SK-N-SH (cell line): ENCODE results near the gene PIP4K2B. TPM values are rescaled to one million over a fixed set of nuclear protein-coding genes. Genes with fewer than 3 reads are reported as not detected.

Experiments used
- CTCF ChIA-PET: fragments of 300-600, 350-600 bp; formaldehyde crosslinking; extraction: SDS; loops from one replicate; lab custom pipeline; 2021; lab: Yijun Ruan, JAX
- POLR2A ChIA-PET: fragments of 350-600 bp; sonication (Branson Sonifier 250); formaldehyde crosslinking; extraction: SDS; loops from one replicate; lab custom pipeline; 2020; ENCODE audit warnings: antibody characterized with exemption, inconsistent platforms; lab: Yijun Ruan, JAX
- DNase-seq: peaks from one replicate; pipeline ENCODE4 v3.0.0; 2012
- H2AFZ ChIP-seq: fragments of 200-600 bp; sonication (generic); 2 replicates; pipeline ENCODE4 v1.8.1; 2016; ENCODE audit warnings: antibody characterized with exemption, mild to moderate bottlenecking, low read depth
- H3F3A ChIP-seq: fragments of 200-600 bp; sonication (generic); replicated peaks from 2 replicates; pipeline ENCODE3; 2016; ENCODE audit warnings: antibody characterized with exemption, mild to moderate bottlenecking; ENCODE audit not compliant: insufficient read depth
- H3K27ac ChIP-seq, 2 experiments: fragments of 200-500 bp in 1 of 2; fragments of 200-600 bp in 1 of 2; sonication (Bioruptor generic) in 1 of 2; sonication (generic), shearing (Covaris generic) in 1 of 2; 2 replicates each; pipeline versions ENCODE4 v1.5.1 to v1.6.1; 2014 to 2016; ENCODE audit warnings: low read depth in 2 of 2, inconsistent platforms in 1 of 2, low read length in 1 of 2, mild to moderate bottlenecking in 1 of 2, mixed read lengths in 1 of 2
- H3K27me3 ChIP-seq: fragments of 200-600 bp; sonication (generic), shearing (Covaris generic); 2 replicates; pipeline ENCODE4 v1.6.1; 2016; ENCODE audit warnings: mixed run types; ENCODE audit not compliant: insufficient read depth
- H3K36me3 ChIP-seq, 2 experiments: fragments of 200-500 bp in 1 of 2; fragments of 200-600 bp in 1 of 2; sonication (Bioruptor generic) in 1 of 2; sonication (generic) in 1 of 2; replicated peaks in 1 of 2; 2 replicates each; pipeline versions ENCODE3 to v1.5.1; 2014 to 2016; ENCODE audit warnings: low read length in 1 of 2, mild to moderate bottlenecking in 1 of 2; ENCODE audit not compliant: insufficient read depth in 2 of 2, control insufficient read depth in 1 of 2
- H3K4me1 ChIP-seq, 2 experiments: fragments of 200-500 bp in 1 of 2; fragments of 200-600 bp in 1 of 2; sonication (Bioruptor generic) in 1 of 2; sonication (generic), shearing (Covaris generic) in 1 of 2; 2 replicates each; pipeline versions ENCODE4 v1.5.1 to v1.6.1; 2014 to 2016; ENCODE audit warnings: low read depth in 1 of 2, low read length in 1 of 2, mixed run types in 1 of 2; ENCODE audit not compliant: insufficient read depth in 2 of 2, control insufficient read depth in 1 of 2
- H3K4me2 ChIP-seq: fragments of 200-600 bp; sonication (generic), shearing (Covaris generic); 2 replicates; pipeline ENCODE4 v1.6.1; 2017; ENCODE audit warnings: mixed run types
- H3K4me3 ChIP-seq, 2 experiments: fragments of 200-500 bp in 1 of 2; fragments of 200-600 bp in 1 of 2; sonication (Bioruptor generic) in 1 of 2; sonication (generic), shearing (Covaris generic) in 1 of 2; 2 replicates each; pipeline versions ENCODE4 v1.5.1 to v1.8.1; 2014 to 2016; ENCODE audit warnings: low read depth in 2 of 2, inconsistent platforms in 1 of 2, low read length in 1 of 2, mild to moderate bottlenecking in 1 of 2, mixed read lengths in 1 of 2, moderate library complexity in 1 of 2
- H3K79me2 ChIP-seq: fragments of 200-600 bp; sonication (generic); 2 replicates; pipeline ENCODE4 v1.8.1; 2017; ENCODE audit warnings: mild to moderate bottlenecking; ENCODE audit not compliant: insufficient read depth
- H3K9ac ChIP-seq: fragments of 200-600 bp; sonication (generic); 2 replicates; pipeline ENCODE4 v1.6.1; 2017; ENCODE audit warnings: mixed run types
- H3K9me2 ChIP-seq: fragments of 200-600 bp; sonication (generic); 2 replicates; pipeline ENCODE4 v1.6.1; 2017; ENCODE audit warnings: mixed run types
- H3K9me3 ChIP-seq: fragments of 200-600 bp; sonication (generic); 2 replicates; pipeline ENCODE4 v1.6.1; 2017; ENCODE audit warnings: mixed run types, mild to moderate bottlenecking, moderate library complexity
- H4K20me1 ChIP-seq: fragments of 200-600 bp; sonication (generic); 2 replicates; pipeline ENCODE4 v1.6.1; 2017; ENCODE audit warnings: mild to moderate bottlenecking, mixed run types; ENCODE audit not compliant: insufficient read depth
- CTCF ChIP-seq: fragments of 200-600 bp; sonication (generic); IDR thresholded peaks from 2 replicates; pipeline ENCODE4 v1.6.1; 2017; ENCODE audit warnings: antibody characterized with exemption, mild to moderate bottlenecking, moderate library complexity
- ELF1 ChIP-seq: IDR thresholded peaks from 2 replicates; pipeline ENCODE4 v1.4.0; 2012
- FOSL2 ChIP-seq: IDR thresholded peaks from 2 replicates; pipeline ENCODE4 v1.4.0; 2012; ENCODE audit warnings: low read depth, mild to moderate bottlenecking, moderate library complexity, borderline replicate concordance
- FOXM1 ChIP-seq: IDR thresholded peaks from 2 replicates; pipeline ENCODE4 v1.4.0; 2012; ENCODE audit warnings: low read depth, mild to moderate bottlenecking
- GATA2 ChIP-seq: sonication (generic); formaldehyde crosslinking; IDR thresholded peaks from 2 replicates; pipeline ENCODE4 v1.5.0; 2020; ENCODE audit warnings: mild to moderate bottlenecking, missing genetic modification reagents
- MAX ChIP-seq: IDR thresholded peaks from 2 replicates; pipeline ENCODE4 v1.4.0; 2012; ENCODE audit warnings: low read depth
- NRF1 ChIP-seq: IDR thresholded peaks from 2 replicates; pipeline ENCODE4 v1.6.1; 2012; ENCODE audit warnings: low read depth, mild to moderate bottlenecking, low read length
- RAD21 ChIP-seq: IDR thresholded peaks from 2 replicates; pipeline ENCODE4 v1.6.1; 2012; ENCODE audit warnings: mild to moderate bottlenecking, low read length
- RFX5 ChIP-seq: IDR thresholded peaks from 2 replicates; pipeline ENCODE4 v1.6.1; 2012; ENCODE audit warnings: mild to moderate bottlenecking, improper control_type of control experiment, low read length
- RXRA ChIP-seq: IDR thresholded peaks from 2 replicates; pipeline ENCODE4 v1.4.0; 2012; ENCODE audit warnings: low read depth, mild to moderate bottlenecking, borderline replicate concordance
- SMC3 ChIP-seq: IDR thresholded peaks from 2 replicates; pipeline ENCODE4 v1.6.1; 2012; ENCODE audit warnings: low read depth, low read length, improper control_type of control experiment
- TAF1 ChIP-seq: IDR thresholded peaks from 2 replicates; pipeline ENCODE4 v1.6.1; 2012; ENCODE audit warnings: low read depth, mild to moderate bottlenecking, low read length, moderate library complexity, borderline replicate concordance
- TEAD4 ChIP-seq: IDR thresholded peaks from 2 replicates; pipeline ENCODE4 v1.4.0; 2012; ENCODE audit warnings: mild to moderate bottlenecking, borderline replicate concordance; ENCODE audit not compliant: insufficient read depth
- WGBS: methylation state at CpG from one replicate; pipeline ENCODE4 v1.1.6; 2017; ENCODE audit warnings: low lambda C conversion rate; 5-methylcytosine and 5-hydroxymethylcytosine counted together
- polyA plus RNA-seq, 3 experiments: library from polyadenylated mRNA; depleted of rRNA; stranded (reverse); fragments of >200 nt; gene quantifications; 2 replicates each; pipeline ENCODE4 v1.2.3, GENCODE V29; 2012
- TF ChIP-seq, protein P1 (sequence below): fragments of 150-350 bp; IDR thresholded peaks from 2 replicates; pipeline ENCODE4 v1.6.1; 2016; ENCODE audit warnings: mild to moderate bottlenecking, low read depth, low read length
- TF ChIP-seq, protein P2 (sequence below): fragments of 150-350 bp; IDR thresholded peaks from 2 replicates; pipeline ENCODE4 v1.6.1; 2017; ENCODE audit warnings: antibody characterized with exemption, low read length, low read depth, borderline replicate concordance
- TF ChIP-seq, protein P3 (sequence below): IDR thresholded peaks from 2 replicates; pipeline ENCODE4 v1.4.0; 2012; ENCODE audit warnings: low read depth, borderline replicate concordance

Gene PIP4K2B
- polyA plus RNA-seq, 1 of the 3 experiments (the other 2 are of a cell fraction), result 29.8 TPM

DNA sequence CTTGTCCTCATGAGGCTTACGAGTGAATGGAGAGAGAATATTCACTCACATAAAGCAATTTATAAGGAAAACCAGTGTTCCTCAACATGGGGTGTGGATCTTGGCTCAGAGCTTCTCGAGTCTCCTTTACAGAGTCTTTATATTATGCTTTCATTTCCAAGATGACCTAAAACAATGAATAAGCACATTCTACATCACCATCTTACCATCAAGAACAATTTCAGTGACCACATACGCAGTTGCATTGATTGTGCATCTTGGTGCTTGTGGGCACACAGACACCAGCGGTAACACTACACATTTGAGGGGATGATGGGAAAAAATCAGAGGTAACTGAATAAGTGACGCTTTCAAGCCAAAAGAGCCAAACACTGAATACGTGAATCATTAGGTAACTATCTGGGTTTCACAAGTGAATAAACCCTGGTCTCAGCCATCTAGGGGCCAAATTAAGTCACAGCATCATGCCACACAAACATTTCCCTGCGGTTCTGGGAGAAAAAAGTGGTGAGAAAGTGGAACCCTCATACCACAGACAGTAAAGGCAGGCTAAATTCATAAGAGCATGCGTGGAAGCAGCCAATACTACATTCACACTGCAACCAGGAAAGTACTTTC, 16.3 kb upstream of the PIP4K2B start:
- Histone ChIP-seq H3K36me3 (peaks cover 20 to 42% of the 10 kb centered on the region in 2 experiments), H3K27me3 (no peaks in the 10 kb centered on the region), H3K4me2 (no peak overlapping the region), H3K9me2 (no peaks in the 10 kb centered on the region), H3K79me2 (peaks cover 65% of the 10 kb centered on the region), H3K9me3 (no peaks in the 10 kb centered on the region), H4K20me1 (no peaks in the 10 kb centered on the region), H3F3A (peaks cover 18% of the 10 kb centered on the region), H3K27ac (no peak overlapping the region), H2AFZ (no peak overlapping the region), H3K4me3 (no peak overlapping the region), H3K4me1 (no peaks in the 10 kb centered on the region), H3K9ac (no peak overlapping the region)
- no peak for TF ChIP-seq ELF1
- no peak for TF ChIP-seq TEAD4
- TF ChIP-seq, protein P1, sequence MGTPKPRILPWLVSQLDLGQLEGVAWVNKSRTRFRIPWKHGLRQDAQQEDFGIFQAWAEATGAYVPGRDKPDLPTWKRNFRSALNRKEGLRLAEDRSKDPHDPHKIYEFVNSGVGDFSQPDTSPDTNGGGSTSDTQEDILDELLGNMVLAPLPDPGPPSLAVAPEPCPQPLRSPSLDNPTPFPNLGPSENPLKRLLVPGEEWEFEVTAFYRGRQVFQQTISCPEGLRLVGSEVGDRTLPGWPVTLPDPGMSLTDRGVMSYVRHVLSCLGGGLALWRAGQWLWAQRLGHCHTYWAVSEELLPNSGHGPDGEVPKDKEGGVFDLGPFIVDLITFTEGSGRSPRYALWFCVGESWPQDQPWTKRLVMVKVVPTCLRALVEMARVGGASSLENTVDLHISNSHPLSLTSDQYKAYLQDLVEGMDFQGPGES, result no peak
- no peak for TF ChIP-seq RXRA
- no peak for TF ChIP-seq FOXM1
- TF ChIP-seq CTCF, result peak; percentile 42
- no peak for TF ChIP-seq MAX
- TF ChIP-seq GATA2 (CRISPR knock-in tag), result no peak
- no peak for DNase-seq
- ChIA-PET CTCF (no interaction called here), POLR2A (no interaction called here)
- WGBS, result 86% methylated on average over 8 of the region's 8 CpGs

DNA sequence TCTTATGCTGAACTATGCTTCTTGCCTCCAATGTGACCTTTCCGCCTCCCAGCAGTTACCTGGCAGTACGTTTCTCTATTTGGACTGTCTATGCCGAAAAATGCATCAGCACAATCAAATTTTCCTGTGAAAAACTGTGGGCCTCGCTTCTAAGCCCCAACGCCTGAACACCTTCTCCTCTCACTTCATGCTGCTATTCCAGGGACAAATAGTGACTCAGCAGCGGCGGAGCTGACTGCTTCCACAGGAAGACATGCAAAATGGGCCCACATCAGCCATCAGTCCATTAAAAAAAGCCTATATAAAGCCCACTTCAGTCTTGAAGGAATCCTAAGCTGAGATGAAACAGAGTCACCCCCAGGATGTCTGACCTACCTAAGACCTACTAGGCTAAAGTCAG, 10.5 kb upstream of the PIP4K2B start:
- H3K27me3 ChIP-seq, result no peaks in the 10 kb centered on the region
- H3K27ac ChIP-seq, result no peak overlapping the region
- H3K9me3 ChIP-seq, result no peaks in the 10 kb centered on the region
- H3K36me3 ChIP-seq, result peaks cover 34 to 64% of the 10 kb centered on the region in 2 experiments
- ChIA-PET CTCF (no interaction called here), POLR2A (no interaction called here)
- H3K9ac ChIP-seq, result no peak overlapping the region
- no peaks in the 10 kb centered on the region for H4K20me1 ChIP-seq
- no peaks in the 10 kb centered on the region for H3K9me2 ChIP-seq
- H3K4me3 ChIP-seq, result no peak overlapping the region
- no peak for DNase-seq
- no peaks in the 10 kb centered on the region for H3K4me1 ChIP-seq
- 91% methylated on average over 7 of the region's 7 CpGs for WGBS
- no peak for TF ChIP-seq CTCF
- TF ChIP-seq RFX5, result no peak
- no peak for TF ChIP-seq RXRA
- TF ChIP-seq ELF1, result no peak
- TF ChIP-seq, protein P2, sequence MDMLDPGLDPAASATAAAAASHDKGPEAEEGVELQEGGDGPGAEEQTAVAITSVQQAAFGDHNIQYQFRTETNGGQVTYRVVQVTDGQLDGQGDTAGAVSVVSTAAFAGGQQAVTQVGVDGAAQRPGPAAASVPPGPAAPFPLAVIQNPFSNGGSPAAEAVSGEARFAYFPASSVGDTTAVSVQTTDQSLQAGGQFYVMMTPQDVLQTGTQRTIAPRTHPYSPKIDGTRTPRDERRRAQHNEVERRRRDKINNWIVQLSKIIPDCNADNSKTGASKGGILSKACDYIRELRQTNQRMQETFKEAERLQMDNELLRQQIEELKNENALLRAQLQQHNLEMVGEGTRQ, result no peak
- no peak for TF ChIP-seq RAD21
- TF ChIP-seq SMC3, result no peak
- no peak for TF ChIP-seq TAF1
- no peak for TF ChIP-seq NRF1
- TF ChIP-seq GATA2 (CRISPR knock-in tag), result no peak
- TF ChIP-seq, protein P3, sequence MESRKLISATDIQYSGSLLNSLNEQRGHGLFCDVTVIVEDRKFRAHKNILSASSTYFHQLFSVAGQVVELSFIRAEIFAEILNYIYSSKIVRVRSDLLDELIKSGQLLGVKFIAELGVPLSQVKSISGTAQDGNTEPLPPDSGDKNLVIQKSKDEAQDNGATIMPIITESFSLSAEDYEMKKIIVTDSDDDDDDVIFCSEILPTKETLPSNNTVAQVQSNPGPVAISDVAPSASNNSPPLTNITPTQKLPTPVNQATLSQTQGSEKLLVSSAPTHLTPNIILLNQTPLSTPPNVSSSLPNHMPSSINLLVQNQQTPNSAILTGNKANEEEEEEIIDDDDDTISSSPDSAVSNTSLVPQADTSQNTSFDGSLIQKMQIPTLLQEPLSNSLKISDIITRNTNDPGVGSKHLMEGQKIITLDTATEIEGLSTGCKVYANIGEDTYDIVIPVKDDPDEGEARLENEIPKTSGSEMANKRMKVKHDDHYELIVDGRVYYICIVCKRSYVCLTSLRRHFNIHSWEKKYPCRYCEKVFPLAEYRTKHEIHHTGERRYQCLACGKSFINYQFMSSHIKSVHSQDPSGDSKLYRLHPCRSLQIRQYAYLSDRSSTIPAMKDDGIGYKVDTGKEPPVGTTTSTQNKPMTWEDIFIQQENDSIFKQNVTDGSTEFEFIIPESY, result no peak
- TF ChIP-seq FOSL2, result no peak
- no peak overlapping the region for H3K4me2 ChIP-seq
- H2AFZ ChIP-seq, result no peak overlapping the region
- H3K79me2 ChIP-seq, result peaks cover 7% of the 10 kb centered on the region; the same call in 1 of the 2 replicates
- no peaks in the 10 kb centered on the region for H3F3A ChIP-seq
